Measurements from ENCODE around the gene KCNC1.

GRCh38 chr11:17773674-17774073, 39.1 kb downstream of the KCNC1 start:
- TF ChIP-seq CTCF (IDR thresholded peaks at IDR 0.05) (no peak), POLR2A (IDR thresholded peaks at IDR 0.05; ENCODE audit: low read depth) (no peak), POLR2AphosphoS5 (IDR thresholded peaks at IDR 0.05) (no peak), EP300 (IDR thresholded peaks at IDR 0.05) (no peak)

Data from esophagus muscularis mucosa (tissue), 4 donors.